NCI-H748 treated with DMSO at 0.1 percent for 48 hours (cell line): ENCODE measurements around the gene GTF3C1.

Experiments used
- DNase-seq: peaks from one replicate; lab custom pipeline; 2025; lab: John Stamatoyannopoulos, UW

Gene GTF3C1

GRCh38 chr16:27561216-27561615 is 11.5 kb upstream of the GTF3C1 start:
- no peak for DNase-seq

- no peak for DNase-seq
These were observed 9.2 kb upstream of the GTF3C1 start for GRCh38 chr16:27558932-27559331.

- DNase-seq, result no peak
These were observed 8.7 kb upstream of the GTF3C1 start for GRCh38 chr16:27558434-27558833.

- DNase-seq, result no peak
These were observed 6.8 kb upstream of the GTF3C1 start for GRCh38 chr16:27556471-27556870.

GRCh38 chr16:27551036-27551435 is 1.3 kb upstream of the GTF3C1 start:
- no peak for DNase-seq

- DNase-seq, result no peak
These were observed 838 bp upstream of the GTF3C1 start for GRCh38 chr16:27550582-27550920.

- DNase-seq, result no peak
These were observed 308 bp downstream of the GTF3C1 start for GRCh38 chr16:27549464-27549745.

GRCh38 chr16:27547851-27548250 is 1.9 kb downstream of the GTF3C1 start:
- no peak for DNase-seq

- DNase-seq, result no peak
These were observed 2.6 kb downstream of the GTF3C1 start for GRCh38 chr16:27547134-27547533.

GRCh38 chr16:27544671-27545070 is 5.0 kb downstream of the GTF3C1 start:
- no peak for DNase-seq

GRCh38 chr16:27543801-27544200 is 5.9 kb downstream of the GTF3C1 start:
- no peak for DNase-seq

- no peak for DNase-seq
These were observed 10.1 kb downstream of the GTF3C1 start for GRCh38 chr16:27539636-27540035.

GRCh38 chr16:27539120-27539519 is 10.6 kb downstream of the GTF3C1 start:
- no peak for DNase-seq

- DNase-seq, result no peak
These were observed 11.2 kb downstream of the GTF3C1 start for GRCh38 chr16:27538528-27538927.

- DNase-seq, result no peak
These were observed 15.5 kb downstream of the GTF3C1 start for GRCh38 chr16:27534256-27534655.

GRCh38 chr16:27531826-27532800 is 17.6 kb downstream of the GTF3C1 start:
- DNase-seq, result no peak

- no peak for DNase-seq
These were observed 18.5 kb downstream of the GTF3C1 start for GRCh38 chr16:27531186-27531585.

GRCh38 chr16:27529962-27530361 is 19.8 kb downstream of the GTF3C1 start:
- no peak for DNase-seq

GRCh38 chr16:27528294-27528693 is 21.4 kb downstream of the GTF3C1 start:
- DNase-seq, result no peak

- DNase-seq, result no peak
These were observed 23.5 kb downstream of the GTF3C1 start for GRCh38 chr16:27526180-27526579.

GRCh38 chr16:27522173-27522707 is 27.5 kb downstream of the GTF3C1 start:
- DNase-seq, result no peak

GRCh38 chr16:27520982-27521673 is 28.6 kb downstream of the GTF3C1 start:
- no peak for DNase-seq

- DNase-seq, result no peak
These were observed 31.5 kb downstream of the GTF3C1 start for GRCh38 chr16:27518226-27518625.
